ENCODE data around the gene DPAGT1.

The DPAGT1 gene

GRCh38 chr11:119067371-119068222 is 34.1 kb downstream of the DPAGT1 start, which contains the start of gene VPS11 (continued):
- TF ChIP-seq ZNF658 (tag by site-specific recombination; IDR thresholded peaks at IDR 0.05) (no peak), ZNF629 (tag by site-specific recombination; IDR thresholded peaks at IDR 0.05) (peak; percentile 69), ZNF239 (tag by site-specific recombination; IDR thresholded peaks at IDR 0.05) (no peak), SETDB1 (IDR thresholded peaks at IDR 0.05; ENCODE audit: insufficient read length, low read length) (no peak), TCF7L2 (IDR thresholded peaks at IDR 0.05; ENCODE audit: borderline replicate concordance, low read depth, low read length) (no peak), PRDM10 (tag by site-specific recombination; IDR thresholded peaks at IDR 0.05) (peak; percentile 53), ZFHX2 (tag by site-specific recombination; conservative IDR thresholded peaks at IDR 0.05) (0 out of 2 replicates have a peak, but pooled peaks have one; percentile 24), ZNF560 (tag by site-specific recombination; IDR thresholded peaks at IDR 0.05; ENCODE audit: borderline replicate concordance) (no peak), KLF7 (tag by site-specific recombination; IDR thresholded peaks at IDR 0.05; ENCODE audit: borderline replicate concordance) (no peak), PRDM6 (tag by site-specific recombination; IDR thresholded peaks at IDR 0.05) (no peak), ZNF174 (tag by site-specific recombination; IDR thresholded peaks at IDR 0.05) (no peak), ZSCAN4 (tag by site-specific recombination; IDR thresholded peaks at IDR 0.05) (no peak), ZFP41 (tag by site-specific recombination; IDR thresholded peaks at IDR 0.05; ENCODE audit: borderline replicate concordance) (no peak), ZSCAN18 (tag by site-specific recombination; IDR thresholded peaks at IDR 0.05) (no peak), ZNF747 (tag by site-specific recombination; IDR thresholded peaks at IDR 0.05) (no peak), RBAK (tag by site-specific recombination; IDR thresholded peaks at IDR 0.05) (no peak), ZNF660 (tag by site-specific recombination; IDR thresholded peaks at IDR 0.05) (0 out of 2 replicates have a peak, but pooled peaks have one; percentile 11), ZNF2 (tag by site-specific recombination; IDR thresholded peaks at IDR 0.05) (no peak), ZNF302 (tag by site-specific recombination; IDR thresholded peaks at IDR 0.05; ENCODE audit: low read depth) (no peak), ZNF274 (IDR thresholded peaks at IDR 0.05; ENCODE audit: low read length) (no peak), ZNF274 (tag by site-specific recombination; IDR thresholded peaks at IDR 0.05; ENCODE audit: borderline replicate concordance) (no peak), ZNF37A (tag by site-specific recombination; IDR thresholded peaks at IDR 0.05) (no peak), GLIS2 (tag by site-specific recombination; IDR thresholded peaks at IDR 0.05) (no peak), ZSCAN23 (tag by site-specific recombination; IDR thresholded peaks at IDR 0.05) (no peak), ZBTB11 (tag by site-specific recombination; conservative IDR thresholded peaks at IDR 0.05; ENCODE audit: low read depth) (peak; percentile 54), ZNF350 (tag by site-specific recombination; IDR thresholded peaks at IDR 0.05) (no peak), MZF1 (tag by site-specific recombination; IDR thresholded peaks at IDR 0.05; ENCODE audit: borderline replicate concordance) (no peak), ZNF341 (tag by site-specific recombination; IDR thresholded peaks at IDR 0.05; ENCODE audit: low read depth) (no peak), YY1 (tag by site-specific recombination; IDR thresholded peaks at IDR 0.05) (peak; percentile 88)
